ENCODE measurements around the gene SHKBP1. TPM values are rescaled to one million over a fixed set of nuclear protein-coding genes. Genes with fewer than 3 reads are reported as not detected.

The SHKBP1 gene
- total and polyA plus RNA-seq, 10 of the 15 experiments (the other 5 are each of a cell fraction or from before 2014, with no cell fraction given) = 2.3 to 123 (median 67.0) TPM

GRCh38 chr19:40529093-40529954, 47.3 kb upstream of the SHKBP1 start (continued):
- TF ChIP-seq, protein P1, sequence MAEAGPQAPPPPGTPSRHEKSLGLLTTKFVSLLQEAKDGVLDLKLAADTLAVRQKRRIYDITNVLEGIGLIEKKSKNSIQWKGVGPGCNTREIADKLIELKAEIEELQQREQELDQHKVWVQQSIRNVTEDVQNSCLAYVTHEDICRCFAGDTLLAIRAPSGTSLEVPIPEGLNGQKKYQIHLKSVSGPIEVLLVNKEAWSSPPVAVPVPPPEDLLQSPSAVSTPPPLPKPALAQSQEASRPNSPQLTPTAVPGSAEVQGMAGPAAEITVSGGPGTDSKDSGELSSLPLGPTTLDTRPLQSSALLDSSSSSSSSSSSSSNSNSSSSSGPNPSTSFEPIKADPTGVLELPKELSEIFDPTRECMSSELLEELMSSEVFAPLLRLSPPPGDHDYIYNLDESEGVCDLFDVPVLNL (IDR thresholded peaks at IDR 0.05; ENCODE audit: low read depth, low read length) = no peak
- TF ChIP-seq IKZF1 (conservative IDR thresholded peaks at IDR 0.05) = peak; percentile 94
- no peak for TF ChIP-seq JUNB (IDR thresholded peaks at IDR 0.05)
- no peak for TF ChIP-seq ZBTB33 (IDR thresholded peaks at IDR 0.05)
- TF ChIP-seq MYB (IDR thresholded peaks at IDR 0.05; ENCODE audit: borderline replicate concordance, low read depth, low read length) = no peak
- 0 out of 2 replicates have a peak, but pooled peaks have one; percentile 53 for TF ChIP-seq ESRRA (IDR thresholded peaks at IDR 0.05; ENCODE audit: low read length)
- TF ChIP-seq RELA (IDR thresholded peaks at IDR 0.05; ENCODE audit: borderline replicate concordance, partially characterized antibody) = peak; percentile 52
- TF ChIP-seq BMI1 (IDR thresholded peaks at IDR 0.05; ENCODE audit: borderline replicate concordance) = peak; percentile 88
- no peak; a peak in 1 of 4 replicates for TF ChIP-seq IKZF2 (IDR thresholded peaks at IDR 0.05)
- TF ChIP-seq TCF12 (IDR thresholded peaks at IDR 0.05; ENCODE audit: low read depth, low read length) = 0 out of 2 replicates have a peak, but pooled peaks have one; percentile 39
